HG02970 (cell line): ENCODE measurements around the gene MBP.
"Not testable (repeated sequence)": the region's sequence is repeated elsewhere in the genome, so short reads cannot be mapped to it uniquely, and the experiment has no call there.

Source experiments
- ATAC-seq: cut with Tn5 transposase; IDR thresholded peaks from one replicate; pipeline ENCODE4 v1.9.1; 2021; ENCODE audit warnings: mild to moderate bottlenecking, moderate library complexity, moderate number of reproducible peaks; ENCODE audit not compliant: unreplicated experiment, low FRiP score

The MBP gene

GRCh38 chr18:76960528-76961035 is 172.0 kb downstream of the MBP start:
- no peak for ATAC-seq

- ATAC-seq = no peak
Measured at GRCh38 chr18:76959605-76960004, 173.0 kb downstream of the MBP start.

GRCh38 chr18:76958692-76959341 is 173.8 kb downstream of the MBP start:
- ATAC-seq = no peak

- ATAC-seq = no peak
Measured at GRCh38 chr18:76957384-76958355, 174.9 kb downstream of the MBP start.

- no peak for ATAC-seq
Measured at GRCh38 chr18:76956648-76957047, 175.9 kb downstream of the MBP start.

GRCh38 chr18:76955524-76956170 is 176.9 kb downstream of the MBP start:
- ATAC-seq = no peak

- ATAC-seq = no peak
Measured at GRCh38 chr18:76953583-76954233, 178.9 kb downstream of the MBP start.

GRCh38 chr18:76953156-76953555 is 179.4 kb downstream of the MBP start:
- ATAC-seq = no peak

GRCh38 chr18:76952747-76953146 is 179.8 kb downstream of the MBP start:
- no peak for ATAC-seq

GRCh38 chr18:76951456-76952247 is 180.9 kb downstream of the MBP start:
- ATAC-seq = no peak

- ATAC-seq = no peak
Measured at GRCh38 chr18:76948345-76948744, 184.2 kb downstream of the MBP start.

GRCh38 chr18:76944346-76944745 is 188.2 kb downstream of the MBP start:
- ATAC-seq = not testable (repeated sequence)

GRCh38 chr18:76943542-76944339 is 188.8 kb downstream of the MBP start:
- no peak for ATAC-seq

- no peak for ATAC-seq
Measured at GRCh38 chr18:76941284-76941683, 191.3 kb downstream of the MBP start.

- ATAC-seq = no peak
Measured at GRCh38 chr18:76938619-76939018, 194.0 kb downstream of the MBP start.

GRCh38 chr18:76937597-76937996 is 195.0 kb downstream of the MBP start:
- no peak for ATAC-seq

- ATAC-seq = no peak
Measured at GRCh38 chr18:76936877-76937276, 195.7 kb downstream of the MBP start.

GRCh38 chr18:76935722-76936337 is 196.8 kb downstream of the MBP start:
- no peak for ATAC-seq
